D341Med (cell line): ENCODE results near the gene GATA3.

Experiments used
- DNase-seq: peaks from one replicate; pipeline ENCODE4 v3.0.0; 2012; ENCODE audit warnings: low spot score

The GATA3 gene

DNA sequence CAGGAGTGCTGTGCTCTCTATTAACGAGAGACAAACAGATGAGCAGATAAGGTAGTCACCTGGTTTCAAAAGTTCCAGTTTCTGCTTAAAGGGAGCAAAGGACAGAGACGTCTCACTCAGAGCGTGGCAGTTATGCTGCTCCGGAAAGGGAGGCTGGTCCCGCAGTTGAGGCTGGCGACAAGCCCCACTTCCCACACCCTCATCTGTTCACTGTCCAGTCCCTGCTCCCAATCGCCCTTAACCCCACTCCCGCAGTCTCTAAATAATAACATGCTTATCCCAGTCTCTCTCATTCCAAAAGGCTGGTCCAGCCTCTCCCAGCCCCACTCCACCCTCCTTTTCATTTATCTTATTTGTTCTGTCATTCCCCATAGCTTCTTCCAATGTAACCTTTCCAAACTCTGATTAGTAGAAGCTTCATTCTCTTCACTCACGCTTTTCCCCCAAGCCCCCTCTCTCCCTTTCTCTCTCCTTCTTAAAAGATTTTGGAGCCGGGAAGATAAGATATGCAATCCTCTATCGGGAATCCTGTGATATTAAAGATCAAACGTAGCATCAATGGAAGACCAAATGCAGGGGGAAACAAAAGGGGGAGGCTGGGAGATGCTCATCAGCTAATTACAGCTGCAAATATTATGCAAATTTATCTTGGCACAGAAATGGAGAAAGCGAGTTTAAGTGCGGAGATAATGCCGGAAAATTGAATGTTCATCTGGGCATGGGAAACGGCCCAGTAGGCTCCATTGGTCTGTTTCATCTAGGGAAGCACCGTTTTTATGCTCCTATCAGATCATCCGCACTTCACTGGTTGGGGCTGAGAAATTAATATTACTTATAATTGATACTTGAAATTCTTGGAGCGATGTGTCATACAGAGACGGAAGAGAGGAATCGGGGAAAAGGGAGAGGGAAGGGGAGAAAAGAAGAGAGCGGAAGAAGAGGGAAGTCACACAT, 16.3 kb upstream of the GATA3 start:
- no peak for DNase-seq

- DNase-seq: no peak
Measured at GRCh38 chr10:8039321-8039881, 15.1 kb upstream of the GATA3 start.

- DNase-seq: no peak
Measured at GRCh38 chr10:8040651-8041050, 13.8 kb upstream of the GATA3 start.

DNA sequence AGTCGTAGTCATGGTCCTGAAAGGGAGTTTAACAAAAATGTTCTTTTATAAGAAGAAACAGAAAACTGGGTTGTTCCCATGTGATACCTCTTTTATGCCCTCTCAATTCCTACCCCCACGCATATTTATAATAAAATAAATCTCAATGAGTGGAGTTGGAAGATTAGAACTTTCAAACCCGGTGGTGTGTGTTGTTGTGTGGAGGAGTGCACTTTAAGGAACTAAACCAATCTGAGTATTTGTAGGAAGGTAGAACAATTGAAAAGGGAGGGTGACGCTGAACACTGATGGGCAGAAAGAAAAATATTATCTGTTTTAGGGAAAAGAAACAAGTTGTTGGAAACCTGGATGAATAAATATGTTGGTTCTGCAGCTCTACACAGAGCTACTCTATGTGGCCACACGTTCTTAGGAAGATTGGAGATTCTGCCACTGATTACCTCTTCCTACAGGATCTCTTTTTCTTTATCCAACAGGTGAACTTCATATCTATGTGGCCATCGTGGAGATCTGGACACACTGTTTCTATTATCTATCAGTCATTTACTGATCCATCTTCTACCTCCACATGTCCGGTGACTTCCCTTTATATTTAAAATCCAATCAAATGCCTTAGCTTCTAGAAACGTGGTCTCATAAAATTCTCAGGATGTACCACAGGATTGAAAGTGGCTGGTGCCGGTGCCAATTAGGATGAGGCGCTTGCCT, 13.1 kb upstream of the GATA3 start:
- no peak for DNase-seq

GRCh38 chr10:8041992-8042720, 12.3 kb upstream of the GATA3 start:
- DNase-seq: no peak

DNA sequence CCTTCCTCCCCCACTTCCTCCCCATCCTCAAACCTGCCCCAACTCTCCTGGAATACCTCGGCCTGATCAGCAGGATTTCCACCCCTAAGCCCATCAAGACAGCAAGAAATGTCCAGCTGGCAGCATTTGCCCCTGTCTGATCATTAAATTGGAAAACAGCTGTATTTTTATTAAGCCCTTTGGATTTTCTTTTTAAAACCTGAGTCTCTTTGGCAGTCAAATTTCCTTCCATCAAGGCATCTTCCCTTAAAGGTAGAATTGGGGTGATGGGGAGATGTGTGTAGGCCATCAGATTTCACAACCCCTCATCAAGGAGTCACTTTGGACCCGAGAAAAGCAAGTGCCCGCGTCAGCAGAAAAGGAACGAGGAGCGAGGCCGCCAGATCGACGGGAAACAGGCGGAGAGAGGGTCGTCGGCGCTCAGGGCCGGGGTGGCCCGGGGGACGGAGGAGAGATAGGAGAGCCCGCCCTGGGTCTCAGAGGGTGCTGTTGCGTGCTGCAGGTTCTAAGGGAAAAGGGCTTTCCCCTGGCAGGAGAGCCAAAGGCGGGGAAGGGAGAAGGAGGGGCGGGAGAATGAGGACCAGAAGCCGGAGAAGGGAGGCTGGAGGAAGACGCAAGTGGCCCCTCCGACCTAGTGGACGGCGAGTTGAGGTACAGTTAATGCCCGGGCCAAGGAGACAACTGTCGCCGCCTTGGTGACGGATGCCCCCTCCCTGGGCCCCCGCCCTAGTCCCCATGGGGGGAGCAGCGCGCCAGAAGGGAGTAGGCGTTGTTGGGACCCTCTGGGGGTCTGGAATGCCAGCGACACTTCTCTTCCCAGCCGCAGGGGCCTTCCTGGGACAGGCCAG, 11.5 kb upstream of the GATA3 start:
- DNase-seq: no peak

- DNase-seq: no peak
Measured at GRCh38 chr10:8043569-8044306, 10.8 kb upstream of the GATA3 start.

DNA sequence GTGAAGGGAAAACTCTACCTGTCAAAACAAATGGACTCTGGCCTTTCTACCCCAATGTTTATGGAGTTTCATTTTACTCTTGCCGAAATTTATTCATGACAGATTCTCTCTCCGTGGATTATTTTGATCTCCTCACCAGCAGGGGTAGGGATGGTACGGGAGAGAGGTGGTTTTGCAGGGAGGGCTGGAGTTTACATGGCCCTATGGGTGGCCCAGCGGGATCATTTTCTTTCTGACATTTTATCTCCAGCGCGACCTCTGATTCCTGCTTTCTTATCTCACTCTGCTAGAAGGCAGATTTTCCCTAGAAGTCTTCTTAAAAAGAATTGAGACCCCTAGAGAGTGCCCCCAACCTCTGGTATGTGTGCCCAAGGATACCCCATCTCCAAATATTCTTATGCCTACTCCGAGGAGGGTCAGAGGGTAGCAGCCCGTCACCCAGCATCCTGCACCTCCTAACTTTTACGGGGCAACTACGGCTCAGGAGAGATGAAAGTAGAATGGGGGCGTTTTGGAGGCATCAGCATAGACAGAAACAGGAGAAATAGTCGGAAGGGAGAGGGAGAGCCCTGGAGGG, 10.1 kb upstream of the GATA3 start:
- no peak for DNase-seq

DNA sequence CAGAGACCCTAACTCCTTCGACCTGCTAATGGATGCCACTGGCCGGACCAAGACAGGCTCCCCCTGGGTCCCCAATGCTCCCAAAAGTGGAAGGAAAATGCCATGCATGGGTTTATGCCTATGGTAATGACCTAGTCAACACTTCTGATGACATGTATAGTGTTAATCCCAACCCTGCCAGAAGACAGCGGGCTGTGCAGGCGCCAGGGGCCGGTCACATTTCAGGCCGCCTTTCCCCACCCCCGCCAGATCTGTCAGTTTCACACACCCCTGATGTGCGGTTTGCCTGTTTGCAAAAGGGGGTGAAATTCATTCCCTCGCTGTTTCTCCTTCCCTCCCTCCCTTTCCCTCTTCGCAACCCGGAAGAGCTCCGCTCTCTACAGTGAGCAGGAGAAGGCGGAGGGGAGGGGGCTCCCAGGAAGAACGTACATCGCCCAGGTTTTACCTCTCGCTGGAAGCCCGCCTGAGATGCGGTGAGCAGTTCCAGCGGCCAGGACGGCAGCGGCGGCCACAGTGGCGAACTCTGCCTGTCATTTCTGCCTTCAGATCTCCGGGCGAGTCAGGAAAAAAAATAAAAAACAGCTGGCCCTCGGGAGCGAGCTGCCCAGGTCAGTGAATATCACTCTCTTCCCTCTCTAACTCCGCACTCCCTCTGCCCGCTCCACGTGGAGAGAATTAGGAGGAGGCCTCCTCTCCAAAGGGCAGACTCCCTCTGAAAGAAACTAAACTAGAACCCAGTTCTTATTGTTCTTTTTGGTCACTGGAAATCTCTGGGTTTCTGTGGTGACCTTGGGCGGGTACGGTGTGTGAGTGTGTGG, 9.4 kb upstream of the GATA3 start:
- DNase-seq: no peak

- no peak for DNase-seq
Measured at GRCh38 chr10:8045726-8046494, 8.6 kb upstream of the GATA3 start.

DNA sequence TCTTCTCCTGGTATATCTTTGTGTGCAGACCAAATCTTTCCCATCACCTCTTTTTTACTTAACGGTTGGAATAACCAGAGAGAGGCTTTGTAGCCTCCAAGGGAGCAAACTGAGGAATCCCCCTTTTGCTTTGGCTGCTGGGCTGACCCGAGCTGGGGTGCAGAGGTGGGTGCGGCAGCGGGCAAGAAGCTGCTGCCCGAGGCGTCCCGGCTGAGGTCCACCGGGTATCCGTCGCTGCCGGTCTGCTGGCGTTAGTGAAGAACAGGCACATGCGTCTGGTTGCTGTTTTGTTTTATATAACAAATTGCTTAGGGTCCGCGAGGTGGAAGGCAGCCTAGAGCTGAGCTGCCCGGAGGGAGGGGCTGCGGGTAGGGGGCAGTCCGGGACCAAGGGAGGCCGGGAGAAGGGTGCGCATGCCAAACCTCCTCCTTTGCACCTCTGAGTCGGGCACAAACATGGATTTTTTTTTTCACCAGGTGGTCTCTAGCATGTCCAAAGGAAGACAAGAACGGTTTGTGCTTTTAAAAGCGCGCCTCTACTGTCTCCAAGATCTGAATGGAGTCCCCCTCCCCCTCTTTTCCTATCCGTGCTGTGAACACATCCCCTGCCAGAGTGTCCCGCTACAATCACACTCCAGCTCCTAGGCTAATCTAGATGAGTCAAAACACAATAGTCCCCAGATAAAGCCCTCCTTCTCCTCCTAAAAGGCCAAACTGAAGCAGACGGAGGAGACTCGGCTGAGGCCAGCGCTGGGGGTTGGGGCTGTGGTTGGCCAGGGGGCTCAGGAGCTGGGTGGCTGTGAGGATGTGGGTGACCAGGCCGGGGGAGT, 6.8 kb upstream of the GATA3 start:
- DNase-seq: no peak

GRCh38 chr10:8048281-8049008, 6.0 kb upstream of the GATA3 start:
- DNase-seq: no peak

- DNase-seq: no peak
Measured at GRCh38 chr10:8049045-8049864, 5.2 kb upstream of the GATA3 start.

DNA sequence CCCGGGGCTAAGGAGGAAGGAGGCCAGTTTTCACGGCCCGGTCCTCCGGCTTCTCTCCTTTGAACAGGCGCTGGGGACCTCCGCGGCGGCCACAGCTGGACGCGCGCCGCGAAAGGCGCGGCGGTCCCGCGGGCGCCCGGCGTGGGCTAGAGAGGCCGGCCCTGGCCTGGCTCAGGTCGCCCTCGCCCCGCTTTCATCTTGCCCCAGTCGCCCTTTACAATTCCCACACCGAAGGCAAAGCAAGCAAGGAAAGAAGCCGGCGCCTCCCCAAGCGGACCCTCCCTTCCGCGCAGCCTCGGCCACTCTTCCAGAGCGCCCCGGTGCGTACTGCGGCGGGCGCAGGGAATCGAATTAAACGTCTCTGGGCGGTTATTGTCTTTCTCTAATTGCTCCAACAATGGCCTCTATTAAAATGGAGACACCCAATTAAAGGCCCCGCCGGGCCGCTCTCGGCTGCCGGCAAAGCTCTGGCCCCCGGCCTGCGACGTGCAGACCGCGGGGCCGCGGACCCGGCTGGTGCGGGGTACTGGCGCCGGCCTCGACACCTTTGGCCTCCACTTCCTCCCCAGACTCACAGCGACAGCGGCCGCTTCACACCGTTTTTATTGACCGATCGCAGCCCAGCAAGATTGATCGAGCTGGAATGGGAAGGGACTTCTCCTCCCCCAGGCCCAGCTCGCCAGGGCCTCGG, 4.5 kb upstream of the GATA3 start:
- DNase-seq: no peak

DNA sequence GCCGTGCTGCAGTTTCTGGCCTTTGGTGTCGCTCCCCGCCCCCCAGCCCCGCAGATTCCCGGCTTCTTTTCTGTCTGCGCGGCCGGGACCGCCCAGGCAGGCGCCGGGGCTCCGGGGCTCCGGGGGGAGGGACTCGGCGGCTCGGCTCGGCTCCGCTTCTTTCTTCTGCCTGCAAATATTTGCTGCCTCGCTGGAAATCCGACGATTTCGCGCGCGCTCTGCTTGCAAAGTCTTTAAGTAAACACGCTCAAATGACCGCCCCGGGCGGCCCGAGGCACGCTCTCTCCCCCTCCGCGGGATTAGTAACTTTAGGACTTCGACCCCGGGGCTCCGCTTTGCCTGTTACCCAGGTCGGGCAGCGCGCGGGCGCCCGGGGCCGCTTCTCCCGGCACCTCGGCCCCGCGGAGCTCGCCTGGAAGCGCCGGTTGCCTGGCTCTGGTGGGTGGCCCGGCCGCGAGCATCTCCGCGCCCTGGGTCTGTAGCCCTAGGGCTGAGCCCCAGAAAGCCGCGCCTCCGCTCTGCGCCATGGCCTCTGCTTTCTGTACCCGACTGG, 3.9 kb upstream of the GATA3 start:
- no peak for DNase-seq
